Nephron progenitor cell (in vitro differentiated cells): ENCODE data around the gene SDK1.

Experiments
- DNase-seq: peaks from one replicate; pipeline ENCODE4 v3.0.0; 2021
- H3K27ac Mint-ChIP-seq: 2 replicates; pipeline ENCODE4 v1.8.0; 2021; ENCODE audit warnings: mild to moderate bottlenecking, moderate library complexity, mixed read lengths
- H3K27me3 Mint-ChIP-seq: 2 replicates; pipeline ENCODE4 v1.8.0; 2021; ENCODE audit warnings: mild to moderate bottlenecking, low read depth, mixed read lengths; ENCODE audit not compliant: poor library complexity
- H3K36me3 Mint-ChIP-seq: 2 replicates; pipeline ENCODE4 v1.8.0; 2021; ENCODE audit warnings: low read depth, mixed read lengths
- H3K4me1 Mint-ChIP-seq: 2 replicates; pipeline ENCODE4 v1.8.0; 2021; ENCODE audit warnings: mixed read lengths
- H3K4me3 Mint-ChIP-seq: 2 replicates; pipeline ENCODE4 v1.8.0; 2021; ENCODE audit warnings: mild to moderate bottlenecking, moderate library complexity, mixed read lengths
- H3K9me3 Mint-ChIP-seq: 2 replicates; pipeline ENCODE4 v1.8.0; 2021; ENCODE audit warnings: mild to moderate bottlenecking, moderate library complexity, mixed read lengths
- CTCF ChIP-seq: fragments of 200-600 bp; sonication (generic); IDR thresholded peaks from 2 replicates; pipeline ENCODE4 v1.5.0; 2021; ENCODE audit warnings: antibody characterized with exemption

The SDK1 gene

GRCh38 chr7:3806516-3806915 lies 505.5 kb downstream of the SDK1 start:
- no peaks in the 10 kb centered on the region for H3K4me1 Mint-ChIP-seq
- no peak for DNase-seq
- no peak overlapping the region for H3K27ac Mint-ChIP-seq
- H3K4me3 Mint-ChIP-seq, result no peak overlapping the region
- peaks cover 6% of the 10 kb centered on the region for H3K9me3 Mint-ChIP-seq
- H3K36me3 Mint-ChIP-seq, result peaks cover 3% of the 10 kb centered on the region
- TF ChIP-seq CTCF, result no peak
- no peaks in the 10 kb centered on the region for H3K27me3 Mint-ChIP-seq

- peaks cover 3% of the 10 kb centered on the region for H3K36me3 Mint-ChIP-seq
- H3K9me3 Mint-ChIP-seq, result peaks cover 6% of the 10 kb centered on the region
- H3K27ac Mint-ChIP-seq, result no peak overlapping the region
- H3K27me3 Mint-ChIP-seq, result no peaks in the 10 kb centered on the region
- no peak for TF ChIP-seq CTCF
- no peak overlapping the region for H3K4me3 Mint-ChIP-seq
- H3K4me1 Mint-ChIP-seq, result no peaks in the 10 kb centered on the region
- DNase-seq, result no peak
These were observed 506.8 kb downstream of the SDK1 start for GRCh38 chr7:3807824-3808223.

DNA sequence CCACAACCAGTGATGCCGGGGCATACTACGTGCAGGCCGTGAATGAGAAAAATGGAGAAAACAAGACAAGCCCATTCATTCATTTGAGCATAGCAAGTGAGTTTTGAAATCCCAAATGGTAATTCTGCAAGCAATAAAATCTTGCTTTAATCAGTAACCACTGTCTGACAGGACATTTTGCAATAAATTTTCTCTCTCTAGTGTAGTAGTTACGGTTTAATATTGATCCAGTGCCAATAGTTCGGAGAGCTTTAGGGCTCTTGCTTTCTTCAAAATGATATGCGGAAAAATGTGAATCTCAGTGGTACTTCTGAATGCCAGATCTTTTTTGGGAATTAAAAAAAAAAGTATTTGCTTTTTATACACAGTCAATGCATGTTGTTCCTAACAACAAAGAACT lies 520.4 kb downstream of the SDK1 start:
- Mint-ChIP-seq H3K36me3 (no peaks in the 10 kb centered on the region), H3K27me3 (peaks cover 6% of the 10 kb centered on the region), H3K4me1 (peaks cover 20% of the 10 kb centered on the region), H3K27ac (no peak overlapping the region), H3K4me3 (no peak overlapping the region), H3K9me3 (no peaks in the 10 kb centered on the region)
- DNase-seq, result no peak
- TF ChIP-seq CTCF, result no peak

- Mint-ChIP-seq H3K27ac (no peak overlapping the region), H3K36me3 (no peaks in the 10 kb centered on the region)
These were observed 524.4 kb downstream of the SDK1 start for GRCh38 chr7:3825491-3825890.

GRCh38 chr7:3832199-3832598 lies 531.1 kb downstream of the SDK1 start:
- no peak overlapping the region for H3K27ac Mint-ChIP-seq
- no peak for DNase-seq

More at GRCh38 chr7:3825491-3825890, 524.4 kb downstream of the SDK1 start:
- no peak for TF ChIP-seq CTCF
- DNase-seq, result no peak
- Mint-ChIP-seq H3K4me3 (no peak overlapping the region), H3K9me3 (no peaks in the 10 kb centered on the region), H3K27me3 (peaks cover 6% of the 10 kb centered on the region), H3K4me1 (peaks cover 20% of the 10 kb centered on the region)

More at GRCh38 chr7:3832199-3832598, 531.1 kb downstream of the SDK1 start:
- Mint-ChIP-seq H3K4me3 (no peak overlapping the region), H3K9me3 (peaks cover 5% of the 10 kb centered on the region), H3K27me3 (peaks cover 4% of the 10 kb centered on the region), H3K4me1 (peaks cover 9% of the 10 kb centered on the region), H3K36me3 (no peaks in the 10 kb centered on the region)
- no peak for TF ChIP-seq CTCF
